Adrenal gland (tissue), 5 donors: ENCODE data around the gene GCNT2.

Source experiments
- POLR2A ChIP-seq, 2 donors: fragments of 450-650 bp; IDR thresholded peaks; one replicate each; pipeline ENCODE4 v1.6.1; 2017; ENCODE audit warnings: antibody characterized with exemption in 2 of 2, mild to moderate bottlenecking in 2 of 2, moderate library complexity in 1 of 2
- TF ChIP-seq, protein P1 (sequence below), 6 experiments: fragments of 450-650 bp in 4 of 6; fragments of 200-600 bp in 2 of 6; sonication (generic) in 1 of 6; IDR thresholded peaks; 1 replicate in 5 of 6; 2 replicates in 1 of 6; pipeline versions ENCODE4 v1.5.1 to v1.8.0; 2016 to 2021; ENCODE audit warnings: antibody characterized with exemption in 6 of 6, mild to moderate bottlenecking in 2 of 6, moderate library complexity in 1 of 6
- donor health status: DM: no; HTN: no; CAD: no.

GRCh38 chr6:10491463-10491862 is 29.7 kb upstream of the GCNT2 start:
- TF ChIP-seq, protein P1, sequence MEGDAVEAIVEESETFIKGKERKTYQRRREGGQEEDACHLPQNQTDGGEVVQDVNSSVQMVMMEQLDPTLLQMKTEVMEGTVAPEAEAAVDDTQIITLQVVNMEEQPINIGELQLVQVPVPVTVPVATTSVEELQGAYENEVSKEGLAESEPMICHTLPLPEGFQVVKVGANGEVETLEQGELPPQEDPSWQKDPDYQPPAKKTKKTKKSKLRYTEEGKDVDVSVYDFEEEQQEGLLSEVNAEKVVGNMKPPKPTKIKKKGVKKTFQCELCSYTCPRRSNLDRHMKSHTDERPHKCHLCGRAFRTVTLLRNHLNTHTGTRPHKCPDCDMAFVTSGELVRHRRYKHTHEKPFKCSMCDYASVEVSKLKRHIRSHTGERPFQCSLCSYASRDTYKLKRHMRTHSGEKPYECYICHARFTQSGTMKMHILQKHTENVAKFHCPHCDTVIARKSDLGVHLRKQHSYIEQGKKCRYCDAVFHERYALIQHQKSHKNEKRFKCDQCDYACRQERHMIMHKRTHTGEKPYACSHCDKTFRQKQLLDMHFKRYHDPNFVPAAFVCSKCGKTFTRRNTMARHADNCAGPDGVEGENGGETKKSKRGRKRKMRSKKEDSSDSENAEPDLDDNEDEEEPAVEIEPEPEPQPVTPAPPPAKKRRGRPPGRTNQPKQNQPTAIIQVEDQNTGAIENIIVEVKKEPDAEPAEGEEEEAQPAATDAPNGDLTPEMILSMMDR (IDR thresholded peaks at IDR 0.05): no peak
- no peak for TF ChIP-seq POLR2A (IDR thresholded peaks at IDR 0.05)
